H9 (cell line): ENCODE measurements around the gene LIMS2. TPM values are rescaled to one million over a fixed set of nuclear protein-coding genes. Genes with fewer than 3 reads are reported as not detected.

ENCODE experiments used
- DNase-seq: peaks from one replicate; pipeline ENCODE4 v3.0.0-alpha.2; 2017
- H2AFZ ChIP-seq: one replicate; pipeline ENCODE4 v1.6.1; 2013; ENCODE audit warnings: mild to moderate bottlenecking, low read length, control low read depth, moderate library complexity
- H2AK5ac ChIP-seq: 2 replicates; pipeline ENCODE4 v1.6.1; 2013; ENCODE audit warnings: low read length, control low read depth, mixed read lengths; ENCODE audit not compliant: insufficient read length
- H2BK120ac ChIP-seq: one replicate; pipeline ENCODE4 v1.6.1; 2013; ENCODE audit warnings: low read depth, mild to moderate bottlenecking, low read length, control low read depth, inconsistent platforms; ENCODE audit not compliant: poor library complexity, severe bottlenecking
- H2BK12ac ChIP-seq: 2 replicates; pipeline ENCODE4 v1.6.1; 2013; ENCODE audit warnings: low read length, control low read depth, mixed read lengths, low read depth; ENCODE audit not compliant: insufficient read length
- H2BK15ac ChIP-seq: 2 replicates; pipeline ENCODE4 v1.6.1; 2013; ENCODE audit warnings: low read depth, low read length, control low read depth
- H2BK20ac ChIP-seq: one replicate; pipeline ENCODE4 v1.6.1; 2013; ENCODE audit warnings: low read depth, mild to moderate bottlenecking, low read length, control low read depth, inconsistent platforms; ENCODE audit not compliant: poor library complexity, severe bottlenecking
- H2BK5ac ChIP-seq: 2 replicates; pipeline ENCODE4 v1.6.1; 2013; ENCODE audit warnings: low read length, control low read depth, mixed read lengths; ENCODE audit not compliant: insufficient read length
- H3K14ac ChIP-seq: 2 replicates; pipeline ENCODE4 v1.6.1; 2013; ENCODE audit warnings: low read length, control low read depth; ENCODE audit not compliant: insufficient read depth
- H3K18ac ChIP-seq: 2 replicates; pipeline ENCODE4 v1.6.1; 2013; ENCODE audit warnings: low read depth, mild to moderate bottlenecking, mixed read lengths, low read length, control low read depth; ENCODE audit not compliant: insufficient read length
- H3K23ac ChIP-seq: 2 replicates; pipeline ENCODE4 v1.6.1; 2013; ENCODE audit warnings: low read length, control low read depth, mixed read lengths, low read depth; ENCODE audit not compliant: insufficient read length
- H3K23me2 ChIP-seq: 2 replicates; pipeline ENCODE4 v1.6.1; 2013; ENCODE audit warnings: low read depth, mild to moderate bottlenecking, mixed read lengths, low read length, control low read depth; ENCODE audit not compliant: insufficient read length, poor library complexity, severe bottlenecking
- H3K27ac ChIP-seq: 2 replicates; pipeline ENCODE4 v1.5.1; 2013; ENCODE audit warnings: low read length, control low read depth, mixed read lengths, low read depth; ENCODE audit not compliant: insufficient read length
- H3K27me3 ChIP-seq: 2 replicates; pipeline ENCODE4 v1.6.1; 2013; ENCODE audit warnings: low read length, control low read depth, inconsistent platforms; ENCODE audit not compliant: insufficient read depth
- H3K4ac ChIP-seq: 2 replicates; pipeline ENCODE4 v1.6.1; 2013; ENCODE audit warnings: low read depth, mild to moderate bottlenecking, control low read depth, inconsistent platforms, low read length, moderate library complexity
- H3K4me1 ChIP-seq: 2 replicates; pipeline ENCODE4 v1.6.1; 2013; ENCODE audit warnings: low read length, control low read depth, inconsistent platforms; ENCODE audit not compliant: insufficient read depth
- H3K4me2 ChIP-seq: 2 replicates; pipeline ENCODE4 v1.6.1; 2013; ENCODE audit warnings: low read length, control low read depth, mixed read lengths; ENCODE audit not compliant: insufficient read length, insufficient read depth
- H3K56ac ChIP-seq: 2 replicates; pipeline ENCODE4 v1.6.1; 2013; ENCODE audit warnings: low read depth, mild to moderate bottlenecking, mixed read lengths, low read length, control low read depth; ENCODE audit not compliant: insufficient read length
- H3K79me1 ChIP-seq: 2 replicates; pipeline ENCODE4 v1.6.1; 2013; ENCODE audit warnings: low read depth, mild to moderate bottlenecking, moderate library complexity, low read length, control low read depth, inconsistent platforms; ENCODE audit not compliant: insufficient read depth, poor library complexity, severe bottlenecking
- H3K79me2 ChIP-seq: 2 replicates; pipeline ENCODE4 v1.6.1; 2013; ENCODE audit warnings: low read length, control low read depth, inconsistent platforms; ENCODE audit not compliant: insufficient read depth
- H3K9ac ChIP-seq: 2 replicates; pipeline ENCODE4 v1.6.1; 2013; ENCODE audit warnings: low read length, control low read depth, mixed read lengths; ENCODE audit not compliant: insufficient read length; ENCODE audit errors: extremely low read depth
- H3K9me3 ChIP-seq: one replicate; pipeline ENCODE4 v1.6.1; 2013; ENCODE audit warnings: low read depth, low read length, inconsistent platforms; ENCODE audit not compliant: control insufficient read depth
- H3T11ph ChIP-seq: one replicate; pipeline ENCODE4 v1.6.1; 2013; ENCODE audit warnings: mild to moderate bottlenecking, low read length, control low read depth, inconsistent platforms
- H4K20me1 ChIP-seq: one replicate; pipeline ENCODE4 v1.6.1; 2013; ENCODE audit not compliant: control insufficient read depth, insufficient read length, insufficient read depth
- H4K5ac ChIP-seq: 2 replicates; pipeline ENCODE4 v1.6.1; 2013; ENCODE audit warnings: low read depth, mild to moderate bottlenecking, mixed read lengths, low read length, control low read depth; ENCODE audit not compliant: insufficient read length
- H4K8ac ChIP-seq: replicated peaks from 2 replicates; pipeline ENCODE4 v1.6.1; 2013; ENCODE audit warnings: low read length, control low read depth, mixed read lengths, low read depth; ENCODE audit not compliant: insufficient read length
- H4K91ac ChIP-seq: 2 replicates; pipeline ENCODE4 v1.6.1; 2013; ENCODE audit warnings: low read depth, mild to moderate bottlenecking, moderate library complexity, mixed read lengths, low read length, control low read depth; ENCODE audit not compliant: insufficient read length
- H3K27ac Mint-ChIP-seq, 3 experiments: 2 replicates in 2 of 3; 3 replicates in 1 of 3; pipeline ENCODE4 v1.8.0; 2020 to 2021; ENCODE audit warnings: mixed read lengths in 3 of 3, mild to moderate bottlenecking in 1 of 3, moderate library complexity in 1 of 3
- H3K27me3 Mint-ChIP-seq: 2 replicates; pipeline ENCODE4 v1.8.0; 2021; ENCODE audit warnings: low read depth, mild to moderate bottlenecking, moderate library complexity, mixed read lengths
- H3K36me3 Mint-ChIP-seq, 3 experiments: 2 replicates in 2 of 3; 3 replicates in 1 of 3; pipeline ENCODE4 v1.8.0; 2020 to 2021; ENCODE audit warnings: low read depth in 3 of 3, mixed read lengths in 3 of 3; ENCODE audit not compliant: insufficient read depth in 1 of 3
- H3K4me1 Mint-ChIP-seq, 2 experiments: 2 replicates each; pipeline ENCODE4 v1.8.0; 2020; ENCODE audit warnings: mixed read lengths in 2 of 2
- H3K4me3 Mint-ChIP-seq, 2 experiments: 2 replicates in 1 of 2; 3 replicates in 1 of 2; pipeline ENCODE4 v1.8.0; 2020 to 2021; ENCODE audit warnings: mild to moderate bottlenecking in 2 of 2, mixed read lengths in 2 of 2, moderate library complexity in 1 of 2
- H3K9me3 Mint-ChIP-seq, 2 experiments: 2 replicates in 1 of 2; 3 replicates in 1 of 2; pipeline ENCODE4 v1.8.0; 2020; ENCODE audit warnings: mild to moderate bottlenecking in 2 of 2, mixed read lengths in 2 of 2, moderate library complexity in 1 of 2
- CTCF ChIP-seq: fragments of 200-600 bp; sonication (generic); conservative IDR thresholded peaks from 3 replicates; pipeline ENCODE4 v1.8.0; 2021; ENCODE audit warnings: antibody characterized with exemption, mild to moderate bottlenecking
- WGBS: extraction: QIAGEN DNeasy Blood & Tissue Kit; methylation state at CpG from one replicate; pipeline ENCODE4 v1.1.7; 2013; ENCODE audit warnings: missing lambda C conversion rate, low lambda C conversion rate, mixed read lengths; ENCODE audit not compliant: insufficient read length; ENCODE audit errors: extremely low coverage; 5-methylcytosine and 5-hydroxymethylcytosine counted together
- total RNA-seq: library from RNA; stranded (reverse); gene quantifications from 2 replicates; pipeline ENCODE4 v1.2.1, GENCODE V29; 2021

Gene LIMS2
- total RNA-seq, 1 experiment from 2014 or later: 5.9 TPM

GRCh38 chr2:127695491-127696472 lies 20.5 kb upstream of the LIMS2 start:
- Mint-ChIP-seq H3K4me3 (peak overlapping the region in 1 of 2 experiments; percentile 21; a peak in 1 of 5 replicates), H3K27ac (no peak overlapping the region), H3K36me3 (peaks cover 6 to 13% (median 13%) of the 10 kb centered on the region in 3 experiments), H3K4me1 (peaks cover 10 to 11% of the 10 kb centered on the region in 2 experiments), H3K9me3 (peaks cover 15 to 17% of the 10 kb centered on the region in 2 experiments), H3K27me3 (peaks cover 23% of the 10 kb centered on the region)
- Histone ChIP-seq H4K20me1 (no peaks in the 10 kb centered on the region), H3K27ac (no peak overlapping the region), H2BK120ac (no peak overlapping the region), H4K91ac (no peak overlapping the region), H3K18ac (no peak overlapping the region), H2AFZ (no peak overlapping the region), H2BK15ac (no peak overlapping the region; the same call in 1 of the 2 replicates), H3K79me1 (no peaks in the 10 kb centered on the region), H3K56ac (no peak overlapping the region), H3K9me3 (peaks cover 6% of the 10 kb centered on the region), H4K8ac (no peak overlapping the region), H4K5ac (no peak overlapping the region), H3K23ac (no peak overlapping the region), H3K4ac (no peak overlapping the region), H3K14ac (no peak overlapping the region; the same call in 1 of the 2 replicates), H3K4me1 (peaks cover 5% of the 10 kb centered on the region; the same call in 1 of the 2 replicates), H3K23me2 (peaks cover 5% of the 10 kb centered on the region), H3K9ac (no peak overlapping the region), H3K79me2 (no peaks in the 10 kb centered on the region), H3K4me2 (no peak overlapping the region), H2BK12ac (no peak overlapping the region), H2AK5ac (no peak overlapping the region), H2BK20ac (no peak overlapping the region), H2BK5ac (no peak overlapping the region), H3T11ph (no peak overlapping the region), H3K27me3 (no peaks in the 10 kb centered on the region)
- peak; percentile 79 for DNase-seq
- peak; percentile 75 for TF ChIP-seq CTCF
- no CpG with 5 or more reads among the region's 52 CpGs for WGBS
